Stomach (tissue), 4 donors: ENCODE measurements around the gene SYCN.

ENCODE experiments used
- EP300 ChIP-seq: sonication (generic); formaldehyde crosslinking; IDR thresholded peaks from one replicate; pipeline ENCODE4 v1.6.1; 2017; ENCODE audit warnings: antibody characterized with exemption
- POLR2A ChIP-seq, 4 donors: fragments of 450-650 bp; IDR thresholded peaks; one replicate each; pipeline ENCODE4 v1.6.1; 2016; ENCODE audit warnings: antibody characterized with exemption in 4 of 4, control low read depth in 2 of 4, mild to moderate bottlenecking in 1 of 4, moderate library complexity in 1 of 4
- POLR2AphosphoS5 ChIP-seq, 3 donors: sonication (generic); formaldehyde crosslinking; IDR thresholded peaks; one replicate each; pipeline ENCODE4 v1.6.1; 2016; ENCODE audit warnings: antibody characterized with exemption in 3 of 3
- TF ChIP-seq, protein P1 (sequence below), 7 experiments: fragments of 450-650 bp in 4 of 7; fragments of 200-600 bp in 3 of 7; sonication (generic) in 3 of 7; IDR thresholded peaks; one replicate each; pipeline ENCODE4 v1.5.1; 2016 to 2019; ENCODE audit warnings: antibody characterized with exemption in 7 of 7, control low read depth in 2 of 7, mild to moderate bottlenecking in 1 of 7

DNA sequence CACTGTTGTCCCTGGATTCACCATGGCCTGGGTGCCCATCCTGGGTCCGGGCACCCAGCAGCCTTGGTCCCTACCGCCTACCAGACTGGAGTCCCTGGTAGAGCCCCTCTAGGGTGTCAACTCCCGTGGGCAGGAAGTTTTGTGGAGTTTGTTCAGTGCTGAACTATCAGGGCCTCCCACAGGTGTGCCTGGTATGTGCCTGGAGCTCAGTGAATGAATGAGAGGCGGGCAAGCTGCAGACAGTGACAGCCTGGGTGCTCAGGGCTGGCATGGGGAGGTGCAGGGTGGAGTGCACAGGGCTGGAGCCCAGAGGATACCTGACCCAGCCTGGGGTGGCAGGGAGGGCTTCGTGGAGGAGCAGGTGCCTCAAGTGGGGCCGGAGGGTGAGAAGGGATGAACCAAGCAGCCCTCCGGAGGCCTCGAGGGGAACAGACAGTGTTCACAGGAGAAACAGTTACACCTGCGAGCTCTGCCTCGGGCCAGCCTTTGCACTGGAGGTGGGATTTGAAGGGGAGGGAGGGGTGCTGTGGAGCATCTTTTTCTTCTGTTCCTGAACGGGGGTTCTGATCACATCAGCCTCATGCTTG, 48.9 kb downstream of the SYCN start:
- TF ChIP-seq, protein P1, sequence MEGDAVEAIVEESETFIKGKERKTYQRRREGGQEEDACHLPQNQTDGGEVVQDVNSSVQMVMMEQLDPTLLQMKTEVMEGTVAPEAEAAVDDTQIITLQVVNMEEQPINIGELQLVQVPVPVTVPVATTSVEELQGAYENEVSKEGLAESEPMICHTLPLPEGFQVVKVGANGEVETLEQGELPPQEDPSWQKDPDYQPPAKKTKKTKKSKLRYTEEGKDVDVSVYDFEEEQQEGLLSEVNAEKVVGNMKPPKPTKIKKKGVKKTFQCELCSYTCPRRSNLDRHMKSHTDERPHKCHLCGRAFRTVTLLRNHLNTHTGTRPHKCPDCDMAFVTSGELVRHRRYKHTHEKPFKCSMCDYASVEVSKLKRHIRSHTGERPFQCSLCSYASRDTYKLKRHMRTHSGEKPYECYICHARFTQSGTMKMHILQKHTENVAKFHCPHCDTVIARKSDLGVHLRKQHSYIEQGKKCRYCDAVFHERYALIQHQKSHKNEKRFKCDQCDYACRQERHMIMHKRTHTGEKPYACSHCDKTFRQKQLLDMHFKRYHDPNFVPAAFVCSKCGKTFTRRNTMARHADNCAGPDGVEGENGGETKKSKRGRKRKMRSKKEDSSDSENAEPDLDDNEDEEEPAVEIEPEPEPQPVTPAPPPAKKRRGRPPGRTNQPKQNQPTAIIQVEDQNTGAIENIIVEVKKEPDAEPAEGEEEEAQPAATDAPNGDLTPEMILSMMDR (IDR thresholded peaks at IDR 0.05), result no peak
- TF ChIP-seq POLR2A (IDR thresholded peaks at IDR 0.05) (no peak), POLR2AphosphoS5 (IDR thresholded peaks at IDR 0.05) (no peak), EP300 (no peak)
